ENCODE measurements around the gene AUP1.

Gene AUP1

DNA sequence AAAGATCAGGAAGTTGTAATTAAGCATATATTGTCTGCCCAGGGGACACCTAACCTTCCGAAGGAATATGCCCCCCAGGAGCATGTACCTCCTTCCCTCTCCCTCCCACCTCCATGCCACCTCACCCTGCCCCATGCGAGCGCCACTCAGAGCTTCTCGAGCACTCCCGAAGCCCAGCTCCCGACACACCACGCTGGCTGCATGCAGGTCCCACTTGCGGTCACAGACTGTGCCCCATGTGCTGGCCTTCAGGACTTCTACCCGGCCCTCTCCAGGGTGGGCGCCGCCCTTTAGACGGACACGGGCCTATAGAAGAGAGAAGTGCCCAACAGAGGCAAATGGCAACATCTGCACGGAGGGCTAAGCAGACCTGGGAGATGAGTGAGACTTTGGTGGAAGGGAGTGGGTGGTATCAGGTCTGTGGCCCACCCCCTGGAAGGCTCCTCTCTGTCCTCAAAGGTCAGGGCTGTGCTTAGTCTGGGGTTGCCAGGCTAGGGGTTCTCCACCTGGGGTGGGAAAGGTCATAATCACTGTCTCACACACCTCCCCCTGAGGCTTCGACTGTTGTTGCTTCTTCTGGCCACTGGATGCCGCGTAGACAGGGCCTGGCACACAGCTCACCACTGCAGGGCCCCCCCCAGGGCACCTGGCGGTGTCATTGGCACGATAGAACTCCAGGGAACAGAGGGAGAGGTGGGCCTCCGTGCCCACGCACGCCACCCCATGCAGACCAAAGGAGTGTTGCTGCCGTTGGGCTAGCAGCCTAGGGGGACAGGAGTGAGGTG is 6.9 kb upstream of the AUP1 start:
- H3K4me3 ChIP-seq (ENCODE audit: low read depth, low read length), result no peak overlapping the region
- ChIA-PET POLR2A (interaction anchor here (1.0 kb wide), 1 partner anchor 52 kb away, joined by 3 read pairs; no protein-coding TSS in a partner anchor), CTCF (interaction anchor here (1.6 to 8.9 kb wide), 2 partner anchors 11 to 50 kb away, joined by 4 to 137 read pairs; no protein-coding TSS in a partner anchor)
- no peak for DNase-seq (ENCODE audit: low read depth, low spot score)
- TF ChIP-seq, protein P1, sequence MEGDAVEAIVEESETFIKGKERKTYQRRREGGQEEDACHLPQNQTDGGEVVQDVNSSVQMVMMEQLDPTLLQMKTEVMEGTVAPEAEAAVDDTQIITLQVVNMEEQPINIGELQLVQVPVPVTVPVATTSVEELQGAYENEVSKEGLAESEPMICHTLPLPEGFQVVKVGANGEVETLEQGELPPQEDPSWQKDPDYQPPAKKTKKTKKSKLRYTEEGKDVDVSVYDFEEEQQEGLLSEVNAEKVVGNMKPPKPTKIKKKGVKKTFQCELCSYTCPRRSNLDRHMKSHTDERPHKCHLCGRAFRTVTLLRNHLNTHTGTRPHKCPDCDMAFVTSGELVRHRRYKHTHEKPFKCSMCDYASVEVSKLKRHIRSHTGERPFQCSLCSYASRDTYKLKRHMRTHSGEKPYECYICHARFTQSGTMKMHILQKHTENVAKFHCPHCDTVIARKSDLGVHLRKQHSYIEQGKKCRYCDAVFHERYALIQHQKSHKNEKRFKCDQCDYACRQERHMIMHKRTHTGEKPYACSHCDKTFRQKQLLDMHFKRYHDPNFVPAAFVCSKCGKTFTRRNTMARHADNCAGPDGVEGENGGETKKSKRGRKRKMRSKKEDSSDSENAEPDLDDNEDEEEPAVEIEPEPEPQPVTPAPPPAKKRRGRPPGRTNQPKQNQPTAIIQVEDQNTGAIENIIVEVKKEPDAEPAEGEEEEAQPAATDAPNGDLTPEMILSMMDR (IDR thresholded peaks at IDR 0.05; ENCODE audit: insufficient read depth, low read length, missing control alignments), result no peak

DNA sequence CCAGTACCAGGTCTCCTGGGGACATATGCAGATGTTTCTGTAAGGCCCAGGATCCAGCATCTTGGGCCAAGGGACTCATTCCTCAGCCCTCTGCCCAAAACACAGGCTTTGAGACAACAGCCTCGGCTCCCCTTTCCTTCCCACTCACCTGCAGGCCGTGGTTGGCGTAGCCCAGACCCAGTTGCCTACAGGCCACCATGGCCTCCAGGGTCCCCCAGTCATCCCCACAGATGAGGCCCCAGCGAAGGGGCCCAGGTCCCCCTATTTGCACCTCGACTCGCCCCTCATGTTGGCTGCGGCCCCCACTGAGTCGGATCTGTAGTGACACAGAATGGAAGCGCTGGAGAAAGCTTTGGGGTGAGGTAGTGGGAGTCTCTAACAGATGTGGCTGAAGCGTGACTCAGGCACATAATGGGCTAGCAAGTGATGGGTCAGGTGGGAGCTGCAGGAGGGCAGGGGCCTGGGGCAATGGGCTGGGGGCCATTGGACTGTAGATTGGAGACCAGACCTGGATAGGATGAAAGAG is 6.0 kb upstream of the AUP1 start:
- CTCF ChIA-PET, result interaction anchor here (1.6 to 8.9 kb wide), 2 partner anchors 12 to 51 kb away, joined by 4 to 137 read pairs; no protein-coding TSS in a partner anchor
- POLR2A ChIA-PET, result interaction anchor here (1.0 to 1.1 kb wide), 2 partner anchors 29 to 53 kb away, joined by 3 read pairs; no protein-coding TSS in a partner anchor
- TF ChIP-seq, protein P1 (IDR thresholded peaks at IDR 0.05; ENCODE audit: insufficient read depth, low read length, missing control alignments), result no peak
- DNase-seq (ENCODE audit: low read depth, low spot score), result no peak
- no peak overlapping the region for H3K4me3 ChIP-seq (ENCODE audit: low read depth, low read length)

DNA sequence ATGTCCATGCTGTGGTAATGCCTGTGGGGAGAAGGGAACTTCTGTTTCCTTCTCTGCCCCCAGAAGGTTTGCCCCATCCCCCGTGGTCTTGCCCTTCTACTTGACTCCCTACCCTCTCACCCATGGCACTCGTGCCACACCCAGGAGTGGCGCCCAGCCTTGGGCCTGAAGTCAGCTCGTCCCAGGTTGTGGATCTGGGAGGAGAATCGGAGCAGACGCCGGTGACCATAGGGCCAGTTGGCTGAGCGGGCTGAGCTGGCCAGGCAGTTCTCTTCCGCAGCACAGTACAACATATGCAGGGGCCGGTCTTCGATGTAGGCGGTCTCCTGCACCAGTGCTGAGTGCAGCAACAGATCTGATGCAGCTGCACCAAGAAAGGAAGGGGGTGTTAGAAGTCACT is 4.9 kb upstream of the AUP1 start:
- H3K4me3 ChIP-seq (ENCODE audit: low read depth, low read length), result no peak overlapping the region
- POLR2A ChIA-PET, result interaction anchor here (1.1 kb wide), 1 partner anchor 30 kb away, joined by 3 read pairs; no protein-coding TSS in a partner anchor
- no peak for DNase-seq (ENCODE audit: low read depth, low spot score)
- CTCF ChIA-PET, result interaction anchor here (8.9 kb wide), 1 partner anchor 52 kb away, joined by 137 read pairs; no protein-coding TSS in a partner anchor
- TF ChIP-seq, protein P1 (IDR thresholded peaks at IDR 0.05; ENCODE audit: insufficient read depth, low read length, missing control alignments), result no peak

DNA sequence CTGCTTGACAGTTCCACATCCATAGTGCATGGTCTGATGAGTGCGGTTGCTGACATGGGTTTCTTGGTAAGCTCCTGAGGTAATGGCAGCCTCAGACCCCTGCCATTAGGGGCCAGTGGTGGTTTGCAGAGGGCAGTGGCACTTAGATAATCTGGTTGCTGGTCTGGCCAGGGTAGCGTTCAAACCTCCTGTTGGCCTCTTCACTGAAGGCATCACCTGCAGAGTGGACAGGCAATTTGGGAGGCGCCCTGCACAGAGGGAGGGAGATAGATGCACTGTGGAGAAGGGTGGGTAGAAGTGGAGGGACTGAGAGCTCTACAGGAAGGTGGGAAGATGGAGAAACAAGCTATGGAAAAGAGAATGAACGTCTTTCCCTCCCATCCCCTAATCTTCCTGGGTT is 4.0 kb upstream of the AUP1 start:
- POLR2A ChIA-PET, result interaction anchor here (0.9 to 3.0 kb wide), 2 partner anchors 29 to 72 kb away, joined by 3 to 11 read pairs; no protein-coding TSS in a partner anchor
- CTCF ChIA-PET, result interaction anchor here (0.8 to 8.9 kb wide), 11 partner anchors 10 to 283 kb away, joined by 3 to 137 read pairs (median 5); partner anchors contain the start of genes CCDC142, DOK1, PCGF1 and TTC31
- TF ChIP-seq, protein P1 (IDR thresholded peaks at IDR 0.05; ENCODE audit: insufficient read depth, low read length, missing control alignments), result no peak
- no peak overlapping the region for H3K4me3 ChIP-seq (ENCODE audit: low read depth, low read length)
- no peak for DNase-seq (ENCODE audit: low read depth, low spot score)

DNA sequence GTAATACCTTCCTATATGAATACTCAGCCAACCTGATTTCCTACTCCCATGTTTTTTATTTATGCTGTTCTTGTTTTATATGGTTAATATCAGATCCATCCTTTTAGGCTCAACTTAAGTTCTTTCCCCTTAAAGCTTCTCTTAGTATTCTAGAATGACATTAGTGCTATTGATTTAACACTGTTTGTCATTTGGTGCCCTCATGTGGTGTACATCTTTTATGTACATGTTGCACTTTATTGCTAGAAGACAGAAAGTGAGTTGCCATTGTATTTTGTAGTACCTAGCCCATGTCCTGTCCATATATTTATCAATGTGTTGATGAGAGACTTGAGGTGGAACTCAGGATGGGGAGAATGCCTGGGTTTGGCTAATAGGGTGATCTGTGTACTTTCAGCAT is 2.7 kb upstream of the AUP1 start:
- TF ChIP-seq, protein P1 (IDR thresholded peaks at IDR 0.05; ENCODE audit: insufficient read depth, low read length, missing control alignments), result no peak
- no peak overlapping the region for H3K4me3 ChIP-seq (ENCODE audit: low read depth, low read length)
- no peak for DNase-seq (ENCODE audit: low read depth, low spot score)
- POLR2A ChIA-PET, result interaction anchor here (0.7 to 3.0 kb wide), 3 partner anchors 27 to 57 kb away, joined by 3 to 11 read pairs (median 7); no protein-coding TSS in a partner anchor
- CTCF ChIA-PET, result interaction anchor here (0.6 to 8.9 kb wide), 32 partner anchors 8 to 282 kb away, joined by 3 to 137 read pairs (median 4); partner anchors contain the start of genes CCDC142, DOK1, MRPL53 and PCGF1

Data from AG04449 (cell line).